LHCN-M2 (cell line): Measurements from ENCODE around the gene WDFY4. TPM values are rescaled to one million over a fixed set of nuclear protein-coding genes. Genes with fewer than 3 reads are reported as not detected.
"Not testable (repeated sequence)": the region's sequence is repeated elsewhere in the genome, so short reads cannot be mapped to it uniquely, and the experiment has no call there.

Source experiments
- DNase-seq: peaks from one replicate; pipeline ENCODE4 v3.0.0-alpha.2; 2012; ENCODE audit warnings: low read depth
- polyA plus RNA-seq: library from polyadenylated mRNA; unstranded; fragments of >200 nt; gene quantifications from one replicate; pipeline ENCODE4 v1.2.1, GENCODE V29; 2012; ENCODE audit warnings: missing spikeins
- total RNA-seq: library from RNA; depleted of rRNA; stranded (reverse); fragments of >200 nt; gene quantifications from 2 replicates; pipeline ENCODE4 v1.2.3, GENCODE V29; 2014; rRNA removed

The WDFY4 gene
- total RNA-seq = not detected in 2 replicates
- not detected for polyA plus RNA-seq

GRCh38 chr10:48684792-48685623 lies at the start of gene WDFY4:
Gene WDFY4 (plus strand): TSS chr10:48684873. CDS start chr10:48709733, 24,860 bp downstream.
- no peak for DNase-seq

GRCh38 chr10:48634984-48635557 lies 49.6 kb upstream of the WDFY4 start:
- no peak for DNase-seq

- no peak for DNase-seq
These were observed 48.4 kb upstream of the WDFY4 start for GRCh38 chr10:48636231-48636630.

GRCh38 chr10:48636901-48637300 lies 47.8 kb upstream of the WDFY4 start:
- no peak for DNase-seq

GRCh38 chr10:48638158-48638557 lies 46.5 kb upstream of the WDFY4 start:
- DNase-seq = no peak

- DNase-seq = no peak
These were observed 45.7 kb upstream of the WDFY4 start for GRCh38 chr10:48638739-48639527.

- DNase-seq = no peak
These were observed 45.0 kb upstream of the WDFY4 start for GRCh38 chr10:48639632-48640031.

- DNase-seq = no peak
These were observed 44.3 kb upstream of the WDFY4 start for GRCh38 chr10:48640326-48640725.

- not testable (repeated sequence) for DNase-seq
These were observed 43.5 kb upstream of the WDFY4 start for GRCh38 chr10:48641099-48641690.

GRCh38 chr10:48645600-48645999 lies 39.1 kb upstream of the WDFY4 start:
- no peak for DNase-seq

GRCh38 chr10:48647073-48647472 lies 37.6 kb upstream of the WDFY4 start:
- DNase-seq = not testable (repeated sequence)

GRCh38 chr10:48648172-48648942 lies 36.3 kb upstream of the WDFY4 start:
- DNase-seq = no peak

- peak; percentile 19 for DNase-seq
These were observed 35.2 kb upstream of the WDFY4 start for GRCh38 chr10:48649349-48649944.

GRCh38 chr10:48651293-48651692 lies 33.4 kb upstream of the WDFY4 start:
- no peak for DNase-seq

GRCh38 chr10:48651839-48652238 lies 32.8 kb upstream of the WDFY4 start:
- peak; percentile 86 for DNase-seq

GRCh38 chr10:48652344-48652743 lies 32.3 kb upstream of the WDFY4 start:
- no peak for DNase-seq

GRCh38 chr10:48653347-48653746 lies 31.3 kb upstream of the WDFY4 start:
- no peak for DNase-seq

- DNase-seq = peak; percentile 18
These were observed 30.6 kb upstream of the WDFY4 start for GRCh38 chr10:48653944-48654698.

- DNase-seq = peak; percentile 89
These were observed 29.0 kb upstream of the WDFY4 start for GRCh38 chr10:48655411-48656240.
